AG08395 (cell line): Measurements from ENCODE around the gene DLD.
"Not testable (repeated sequence)": the region's sequence is repeated elsewhere in the genome, so short reads cannot be mapped to it uniquely, and the experiment has no call there.

ENCODE experiments used
- DNase-seq: peaks from one replicate; pipeline ENCODE4 v3.0.0; 2012; ENCODE audit warnings: mixed read lengths, low spot score

DLD gene

DNA sequence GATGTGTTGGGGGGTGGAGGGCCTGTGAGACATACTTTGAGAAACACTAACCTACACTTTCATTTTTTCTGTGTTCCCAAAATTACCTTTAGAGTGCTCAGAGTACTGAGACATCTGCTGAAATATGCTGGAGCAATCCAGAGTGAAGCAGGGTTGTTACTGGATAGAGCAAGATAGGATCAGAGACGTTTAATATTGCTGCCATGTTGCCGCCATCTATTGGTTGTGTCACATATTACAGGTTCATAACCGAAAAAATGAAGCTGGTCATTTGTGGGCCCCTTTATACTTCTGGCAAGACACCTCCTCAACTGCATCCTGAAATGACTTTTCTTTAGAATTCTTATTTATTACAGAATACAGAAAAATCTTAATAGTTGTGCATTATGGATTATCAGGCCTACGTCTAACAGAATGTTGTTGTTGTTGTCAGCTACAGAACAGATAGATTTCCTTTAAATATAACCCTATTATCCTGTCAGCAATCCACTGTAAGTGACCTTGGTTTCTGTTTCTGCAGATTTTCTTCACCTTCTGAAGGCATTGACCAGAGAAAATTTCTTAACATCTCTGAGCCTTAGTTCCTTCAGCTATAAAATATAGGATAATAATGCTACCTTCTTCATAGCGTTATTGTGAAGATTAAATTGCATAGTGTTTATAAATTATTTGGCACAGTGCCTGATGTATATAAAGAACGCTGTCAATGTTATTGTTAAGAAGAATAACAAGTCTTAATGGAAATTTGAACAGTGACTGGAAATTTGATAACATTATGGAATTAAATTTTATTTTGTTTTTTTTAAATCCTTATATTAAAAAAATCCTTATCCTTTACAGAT, 16.2 kb upstream of the DLD start:
- peak; percentile 73 for DNase-seq

DNA sequence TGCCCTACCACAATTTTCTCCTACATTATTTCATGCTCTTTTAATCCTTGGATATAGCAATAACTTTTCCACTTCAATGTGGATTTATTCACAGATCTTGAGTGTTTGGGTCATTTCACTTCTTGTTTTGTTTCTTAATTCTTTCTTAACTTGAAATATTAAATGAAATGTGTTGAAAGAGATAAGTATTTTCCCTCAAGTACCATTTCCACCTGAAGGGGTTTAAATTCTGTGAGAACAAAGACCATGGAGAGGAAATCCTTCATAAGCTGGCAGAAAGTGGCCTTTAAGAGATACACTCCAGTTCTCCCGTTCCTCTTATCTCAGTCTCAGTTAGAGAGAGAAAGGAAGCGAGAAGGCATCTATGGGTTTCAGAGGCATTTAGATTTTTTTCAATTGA, 14.1 kb upstream of the DLD start:
- no peak for DNase-seq

DNA sequence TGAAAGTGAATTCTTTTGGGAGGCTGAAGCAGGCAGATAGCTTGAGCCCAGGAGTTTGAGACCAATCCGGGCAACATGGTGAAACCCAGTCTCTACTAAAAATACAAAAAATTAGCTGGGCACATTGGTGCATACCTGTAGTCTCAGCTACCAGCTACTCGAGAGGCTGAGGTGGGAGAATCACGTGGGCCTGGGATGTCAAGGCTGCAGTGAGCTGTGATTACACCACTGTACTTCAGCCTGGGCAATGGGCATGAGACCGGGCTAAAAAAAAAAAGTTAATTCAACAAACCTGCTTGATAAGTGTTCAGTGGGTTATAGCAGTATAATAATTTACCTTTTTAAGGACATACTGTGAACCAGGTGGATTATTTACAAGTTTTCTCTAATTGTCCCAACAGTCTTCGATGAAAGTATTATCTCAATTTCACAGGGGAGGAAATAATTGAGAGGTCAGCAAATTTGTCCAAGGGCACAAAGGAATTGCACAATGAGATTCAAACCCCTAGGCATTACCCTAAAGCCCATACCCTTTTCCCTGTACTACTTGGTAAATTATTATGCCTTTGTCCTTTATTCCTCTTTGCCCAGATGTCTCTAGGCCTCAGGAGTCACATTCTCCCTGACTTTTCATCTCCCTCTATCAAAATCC, 13.1 kb upstream of the DLD start:
- no peak for DNase-seq

DNA sequence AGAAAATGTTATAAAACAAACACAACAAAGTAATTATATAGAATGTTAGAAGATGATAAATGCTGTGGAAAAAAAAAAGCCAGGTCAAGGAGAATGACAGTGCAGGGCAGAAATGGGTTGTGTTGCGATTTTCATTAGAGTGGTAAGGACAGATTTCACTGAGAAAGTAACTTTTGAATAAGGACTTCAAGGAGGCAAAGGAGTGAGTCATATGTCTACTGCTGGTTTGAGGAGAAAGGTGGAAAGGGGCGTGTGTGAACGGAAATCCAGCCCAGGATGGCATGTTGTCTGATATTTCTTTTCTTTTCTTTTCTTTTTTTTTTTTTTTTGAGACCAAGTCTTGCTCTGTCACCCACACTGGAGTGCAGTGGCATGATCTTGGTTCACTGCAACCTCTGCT, 12.3 kb upstream of the DLD start:
- no peak for DNase-seq

DNA sequence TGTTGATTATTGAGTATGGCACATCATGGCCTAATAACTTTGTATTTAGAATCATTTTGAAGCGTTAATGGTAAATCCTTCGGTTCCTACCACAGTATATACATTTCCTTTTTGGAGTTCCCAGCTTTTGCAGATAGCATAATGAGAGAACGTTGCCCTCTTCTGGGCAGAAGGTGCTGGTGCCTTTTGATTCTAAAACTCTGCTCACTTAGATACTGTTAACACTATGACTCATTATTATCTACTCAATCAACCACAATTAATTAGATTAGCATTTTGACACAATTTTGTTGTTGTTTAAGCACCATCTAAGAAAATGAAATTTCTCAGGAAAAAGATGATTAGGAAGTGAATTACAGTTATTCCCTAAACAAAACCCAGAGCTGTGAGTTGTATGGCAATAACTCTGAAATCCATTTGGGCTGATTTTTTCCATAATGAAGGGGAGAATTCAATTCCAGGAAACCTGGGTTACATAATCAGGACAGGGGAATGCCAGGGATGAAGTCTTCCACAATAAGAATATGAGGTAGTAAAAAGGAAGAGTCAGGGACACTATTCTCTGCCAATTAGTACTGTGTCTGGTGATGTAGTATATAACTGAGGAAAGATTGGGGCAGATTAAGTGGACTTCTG, 11.5 kb upstream of the DLD start:
- DNase-seq = peak; percentile 63

DNA sequence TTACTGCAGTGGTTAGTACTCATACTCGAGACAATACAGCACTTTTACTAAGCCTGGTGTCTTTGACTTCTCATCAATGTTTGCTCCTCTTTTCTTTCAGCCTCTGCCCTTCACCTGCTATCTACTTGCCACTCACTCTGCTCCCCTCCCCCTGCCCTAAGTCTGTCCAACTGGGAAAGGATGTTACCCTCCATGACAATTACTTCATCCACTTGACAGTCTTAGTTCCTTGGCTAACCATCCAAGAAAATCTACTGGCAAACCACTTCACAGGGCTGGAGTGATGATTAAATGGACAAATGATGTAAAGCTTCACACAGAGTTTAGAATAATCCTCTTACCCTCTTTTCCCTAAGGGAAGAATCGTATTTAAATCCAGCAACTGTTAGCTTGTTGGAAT, 8.2 kb upstream of the DLD start:
- DNase-seq = no peak

DNA sequence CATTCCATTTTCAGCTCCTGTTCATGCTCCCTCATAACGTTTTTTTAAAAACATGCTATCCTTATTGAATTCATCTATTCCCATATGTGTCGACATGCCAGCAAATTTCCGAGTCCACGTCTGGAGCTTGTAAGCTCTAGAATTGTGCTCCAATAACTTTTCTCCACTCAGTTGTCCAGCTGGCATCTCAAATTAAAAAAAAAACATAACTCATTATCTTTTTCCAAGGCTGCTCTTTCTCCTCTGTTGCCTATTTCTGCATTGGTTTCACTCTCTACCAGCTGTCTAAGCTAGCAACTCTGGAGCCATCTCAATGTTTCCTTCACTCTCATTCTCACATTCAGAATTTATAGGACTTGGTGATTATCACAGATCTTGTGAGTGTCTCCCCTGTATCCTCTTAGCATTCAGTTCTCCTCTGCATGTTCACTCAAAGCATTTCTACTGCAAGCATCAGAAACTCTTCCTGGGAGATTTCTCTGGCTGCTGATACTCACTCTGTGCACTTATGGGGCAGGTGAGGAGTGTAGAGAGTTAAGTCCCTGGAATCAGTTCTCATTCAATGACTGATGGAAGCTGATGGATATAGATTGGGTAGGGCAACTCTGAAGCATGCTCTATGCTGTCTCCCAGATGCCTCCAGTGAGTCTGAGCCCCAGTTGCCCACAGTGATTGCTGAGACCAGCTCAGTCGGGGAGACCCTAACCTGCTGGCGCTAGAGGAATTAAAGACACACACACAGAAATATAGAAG, 6.7 kb upstream of the DLD start:
- no peak for DNase-seq

DNA sequence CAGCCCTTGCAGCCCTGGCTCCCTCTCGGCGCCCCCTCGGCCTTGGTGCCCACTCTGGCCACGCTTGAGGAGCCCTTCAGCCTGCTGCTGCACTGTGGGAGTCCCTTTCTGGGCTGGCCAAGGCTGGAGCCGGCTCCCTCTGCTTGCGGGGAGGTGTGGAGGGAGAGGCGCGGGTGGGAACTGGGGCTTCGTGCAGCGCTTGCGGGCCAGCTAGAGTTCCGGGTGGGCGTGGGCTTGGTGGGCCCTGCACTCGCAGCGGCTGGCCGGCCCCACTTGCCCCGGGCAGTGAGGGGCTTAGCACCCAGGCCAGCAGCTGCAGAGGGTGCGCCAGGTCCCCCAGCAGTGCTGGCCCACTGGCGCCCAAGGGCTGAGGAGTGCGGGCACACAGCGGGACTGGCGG, 3.2 kb upstream of the DLD start:
- not testable (repeated sequence) for DNase-seq

DNA sequence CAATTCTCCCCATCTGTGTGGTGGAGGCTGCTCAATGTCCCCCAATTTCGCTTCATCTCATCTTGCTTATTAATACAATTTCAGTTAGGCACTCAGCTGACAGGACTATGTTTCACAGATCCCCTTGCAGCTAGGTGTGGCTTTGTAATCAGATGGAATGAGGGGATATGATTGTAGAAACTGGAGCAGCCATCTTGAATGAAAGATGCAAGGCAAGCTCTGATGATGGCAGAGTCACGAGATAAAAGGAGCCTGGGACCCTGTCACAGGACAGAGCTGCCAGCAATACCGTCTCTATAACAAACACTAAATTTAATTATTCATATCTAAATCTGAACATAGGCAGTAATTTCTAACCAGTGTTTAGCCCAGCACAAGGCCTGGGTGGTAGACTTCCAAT, 991 bp upstream of the DLD start:
- DNase-seq = no peak

DNA sequence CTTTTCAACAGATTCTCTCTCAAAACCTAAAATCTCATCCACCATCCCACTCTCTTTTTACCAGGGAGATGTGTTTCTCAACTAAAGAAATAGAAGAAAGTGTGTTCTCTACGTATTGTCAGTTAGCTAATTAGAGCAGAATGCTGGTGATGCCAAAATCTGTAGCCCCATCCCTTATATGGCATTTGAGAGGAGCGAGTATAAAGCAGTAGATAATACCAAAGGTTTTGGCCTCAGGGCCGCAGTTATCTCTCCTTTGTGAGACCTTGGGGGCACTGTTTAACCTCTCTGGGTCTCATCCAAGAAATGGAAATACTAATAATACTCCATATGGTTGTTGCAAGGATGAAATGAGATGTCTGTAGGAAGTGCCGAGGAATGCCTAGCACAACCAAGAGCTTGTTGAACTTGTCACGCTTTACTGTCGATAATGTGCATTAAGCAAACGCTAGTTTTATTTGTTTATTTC, 456 bp upstream of the DLD start:
- DNase-seq = no peak

DNA sequence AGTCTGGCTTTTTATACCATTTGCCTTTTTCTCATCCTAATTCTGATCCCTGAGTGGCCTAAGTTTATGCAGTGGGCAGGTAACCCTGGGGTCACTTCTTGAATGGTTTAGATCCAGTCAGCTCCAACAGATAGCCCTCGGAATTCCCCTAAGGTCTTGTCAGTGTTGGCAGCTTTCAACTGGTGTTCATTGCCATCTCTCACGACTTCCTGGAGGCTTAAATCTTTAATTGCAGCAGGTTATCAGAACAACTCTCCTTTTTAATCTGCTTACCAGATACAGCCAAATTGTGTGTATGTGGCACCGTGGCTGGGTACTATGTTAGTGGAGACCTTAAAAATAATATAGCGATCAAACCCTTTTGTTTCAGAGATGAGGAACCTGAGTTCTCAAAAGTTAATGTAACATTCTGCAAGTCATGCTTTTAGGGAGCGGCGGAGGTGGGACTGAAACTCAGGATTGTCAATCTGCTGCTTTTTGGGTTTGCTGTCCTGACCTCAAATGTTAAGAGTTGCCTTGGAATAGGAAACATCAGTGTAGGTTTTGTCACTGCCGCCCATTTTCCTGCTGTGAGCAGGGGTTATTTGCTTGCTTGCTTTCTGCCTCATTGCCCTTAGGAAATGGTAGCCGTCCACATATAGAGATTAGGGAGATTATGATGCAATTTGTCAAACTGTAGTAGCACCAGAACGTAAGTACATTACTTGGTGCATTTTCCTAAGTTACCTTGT, 818 bp downstream of the DLD start:
- DNase-seq = no peak

DNA sequence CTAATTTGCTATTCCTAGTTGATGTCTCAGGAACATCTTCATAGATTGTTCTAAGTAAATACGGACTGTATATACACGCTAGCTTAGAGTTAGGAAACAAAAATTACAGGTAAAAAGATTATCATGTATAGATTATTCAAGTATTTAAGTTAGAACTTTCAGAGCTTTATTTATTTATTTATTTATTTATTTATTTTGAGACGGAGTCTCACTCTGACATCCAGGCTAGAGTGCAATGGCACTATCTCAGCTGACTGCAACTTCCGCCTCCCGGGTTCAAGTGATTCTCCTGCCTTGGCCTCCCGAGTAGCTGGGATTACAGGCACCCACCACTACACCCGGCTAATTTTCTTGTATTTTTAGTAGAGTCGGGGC, 1.4 kb downstream of the DLD start:
- not testable (repeated sequence) for DNase-seq

DNA sequence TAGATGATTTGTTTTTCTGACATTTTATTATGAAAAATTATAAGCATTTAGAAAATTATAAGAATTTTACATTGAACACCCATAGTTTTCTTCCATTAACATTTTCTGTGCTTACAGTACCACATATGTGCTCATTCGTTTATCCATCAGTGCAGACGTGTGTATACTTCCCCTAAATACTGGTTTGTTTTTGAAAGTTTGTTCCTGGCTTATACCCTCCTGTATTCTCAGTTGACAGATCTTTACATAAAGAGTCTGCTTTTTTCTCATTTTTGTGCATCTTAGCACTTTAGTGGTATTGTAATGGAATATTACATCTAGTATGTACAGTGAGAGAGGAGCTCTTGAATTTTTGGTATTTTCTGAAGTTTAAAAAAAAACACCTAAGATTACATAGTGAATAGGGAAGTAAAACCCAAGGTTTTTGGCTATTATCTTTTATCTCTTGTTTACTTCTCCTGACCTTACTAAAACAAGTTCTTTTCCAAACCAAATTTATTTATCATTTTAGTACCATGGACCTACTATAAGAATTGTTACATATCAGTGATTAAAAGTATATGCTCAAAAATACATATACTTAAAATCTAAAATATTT, 8.1 kb downstream of the DLD start:
- DNase-seq = no peak

DNA sequence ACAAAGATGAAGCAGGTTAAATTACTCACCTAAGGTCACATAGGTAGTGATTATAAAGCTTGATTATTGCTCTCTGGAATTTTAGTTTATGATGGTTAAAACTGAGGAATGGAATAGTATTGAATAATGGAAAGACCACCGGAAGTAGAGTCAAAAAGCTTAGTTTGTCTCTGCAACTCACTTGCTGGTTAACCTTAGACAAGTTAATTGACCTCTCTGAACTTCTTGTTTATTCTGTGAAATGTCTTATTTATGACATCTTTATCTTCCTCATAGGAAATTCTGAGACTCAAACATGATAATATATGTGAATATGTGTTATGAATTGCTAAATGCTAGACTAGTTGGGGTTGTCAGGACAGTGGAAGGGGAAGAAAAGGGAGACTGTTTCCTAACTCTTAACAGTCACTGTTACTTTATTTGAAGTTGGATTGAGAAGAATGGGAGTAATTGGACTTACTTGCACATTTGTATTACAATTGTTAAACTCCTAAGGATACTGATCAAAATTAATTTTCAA, 9.6 kb downstream of the DLD start:
- no peak for DNase-seq

DNA sequence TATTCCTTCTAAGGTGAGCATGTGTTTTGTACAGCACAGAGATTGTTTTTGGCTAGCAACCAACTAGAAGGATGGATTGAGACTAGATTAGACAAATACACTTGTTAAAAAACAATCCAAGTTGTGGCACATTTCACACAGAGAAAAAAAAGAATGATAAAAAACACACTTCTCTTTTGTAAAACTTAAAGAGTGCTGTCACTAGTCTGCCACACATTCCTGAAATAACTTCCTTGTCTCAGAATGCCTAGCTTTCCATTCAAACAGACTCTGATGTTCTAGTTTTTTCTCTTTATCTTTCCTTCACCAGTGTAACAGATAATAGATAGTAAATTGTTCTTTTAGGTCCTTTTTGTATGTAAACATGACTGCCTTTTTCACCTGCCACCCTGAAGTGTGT, 11.4 kb downstream of the DLD start:
- DNase-seq = no peak

DNA sequence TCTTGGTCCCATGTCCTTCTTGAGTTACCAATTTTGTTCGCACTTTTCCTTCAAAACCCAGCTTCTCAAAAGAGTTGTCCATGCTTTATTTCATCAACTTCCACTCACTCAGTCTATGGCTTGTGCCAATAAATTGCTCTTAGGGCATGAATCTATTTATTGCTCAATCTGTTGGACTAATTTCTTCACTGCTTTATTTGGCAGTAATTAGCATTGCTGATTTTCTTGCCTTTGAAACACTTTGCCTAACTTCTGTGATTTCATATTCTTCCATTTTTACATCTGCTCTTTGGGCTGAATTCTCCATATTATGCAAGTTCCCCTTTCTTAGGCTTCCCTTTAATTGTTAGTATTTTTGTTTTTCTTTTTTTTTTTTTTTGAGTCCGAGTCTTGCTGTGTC, 16.8 kb downstream of the DLD start:
- no peak for DNase-seq

DNA sequence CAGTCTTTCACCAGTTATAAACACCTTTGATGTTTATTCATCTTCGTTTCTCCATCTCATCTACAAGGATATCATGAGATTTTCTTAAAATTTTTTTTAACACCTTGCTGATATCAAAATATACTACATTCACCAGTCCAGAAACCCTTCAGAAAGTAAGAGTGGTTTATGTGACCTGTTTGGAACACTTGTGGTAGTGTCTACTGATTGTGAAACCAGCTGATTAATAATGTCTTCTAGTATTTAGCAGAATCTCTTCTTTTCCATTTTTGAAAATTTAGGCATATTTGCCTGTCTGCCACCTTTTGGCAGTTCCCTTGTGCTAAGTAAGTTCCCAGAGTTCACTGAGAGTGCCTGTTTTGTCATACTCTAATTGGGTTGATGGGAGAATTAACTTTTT, 18.5 kb downstream of the DLD start:
- DNase-seq = no peak

DNA sequence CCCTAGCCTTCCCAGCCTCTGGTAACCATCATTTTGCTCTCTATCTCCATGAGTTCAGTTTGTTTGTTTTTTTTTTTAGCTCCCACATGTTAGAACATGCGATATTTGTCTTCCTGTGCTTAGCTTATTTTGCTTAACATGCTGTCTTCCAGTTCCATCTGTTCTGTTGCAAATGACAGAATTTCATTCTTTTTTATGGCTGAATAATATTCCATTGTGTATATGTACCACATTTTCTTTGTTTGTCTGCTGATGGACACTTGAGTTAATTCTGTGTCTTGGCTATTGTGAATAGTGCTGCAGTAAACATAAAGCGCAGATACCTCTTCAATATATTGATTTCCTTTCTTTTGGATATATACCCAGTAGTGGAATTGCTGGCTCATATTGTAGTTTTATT, 21.0 kb downstream of the DLD start:
- no peak for DNase-seq

DNA sequence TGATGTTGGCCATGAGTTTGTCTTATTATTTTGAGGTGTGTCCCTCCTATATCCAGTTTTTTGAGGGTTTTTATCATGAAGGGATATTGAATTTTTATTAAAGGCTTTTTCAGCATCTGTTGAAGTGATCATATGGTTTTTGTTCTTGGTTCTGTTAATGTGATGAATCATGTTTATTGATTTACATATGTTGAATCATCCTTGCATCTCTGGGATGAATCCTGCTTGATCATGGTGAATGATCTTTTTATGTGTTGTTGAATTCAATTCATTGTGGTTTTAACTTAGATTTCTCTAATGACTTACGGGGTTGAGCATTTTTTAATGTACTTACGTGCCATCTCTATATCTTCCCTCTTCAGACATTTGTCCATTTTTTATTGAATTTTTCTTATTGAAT, 22.9 kb downstream of the DLD start:
- DNase-seq = no peak

DNA sequence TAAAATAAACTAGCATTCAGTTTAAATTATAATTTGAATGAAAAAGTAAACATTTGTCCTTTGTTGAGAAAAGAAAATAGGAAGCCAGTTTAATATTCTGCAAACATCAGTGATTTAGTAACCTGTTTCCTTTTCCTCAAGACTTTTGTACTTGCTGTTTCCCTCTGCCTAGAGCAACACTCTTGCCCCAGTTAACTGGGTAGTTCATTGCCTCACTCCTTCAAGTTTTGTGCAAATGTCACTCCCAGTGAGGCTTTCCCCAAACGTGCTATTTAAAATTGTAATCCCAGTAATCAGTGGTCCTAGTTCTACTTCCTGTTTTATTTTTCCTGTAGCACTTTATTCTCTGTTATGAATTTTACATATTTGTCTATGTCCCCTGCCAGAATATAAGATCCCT, 23.8 kb downstream of the DLD start:
- DNase-seq = no peak

DNA sequence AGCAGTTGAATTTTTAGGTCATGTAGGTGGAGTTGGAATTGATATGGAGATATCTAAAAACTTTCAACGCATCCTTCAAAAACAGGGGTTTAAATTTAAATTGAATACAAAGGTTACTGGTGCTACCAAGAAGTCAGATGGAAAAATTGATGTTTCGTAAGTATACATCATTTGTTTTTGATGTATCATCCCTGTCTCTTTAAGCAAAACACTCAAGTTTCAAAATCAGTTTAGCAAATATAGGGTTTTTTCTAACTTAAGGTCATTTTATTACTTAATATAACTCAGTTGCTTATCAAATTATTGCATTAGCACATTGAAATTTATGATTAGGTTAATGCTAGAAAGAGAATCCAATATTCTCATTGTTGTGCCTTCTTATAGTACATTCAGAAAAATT, 24.6 kb downstream of the DLD start:
- no peak for DNase-seq
